ENCODE results near the gene SH3RF3. TPM values are rescaled to one million over a fixed set of nuclear protein-coding genes. Genes with fewer than 3 reads are reported as not detected.

Gene SH3RF3
- total RNA-seq, 1 experiment from 2014 or later: 4.3 TPM

DNA sequence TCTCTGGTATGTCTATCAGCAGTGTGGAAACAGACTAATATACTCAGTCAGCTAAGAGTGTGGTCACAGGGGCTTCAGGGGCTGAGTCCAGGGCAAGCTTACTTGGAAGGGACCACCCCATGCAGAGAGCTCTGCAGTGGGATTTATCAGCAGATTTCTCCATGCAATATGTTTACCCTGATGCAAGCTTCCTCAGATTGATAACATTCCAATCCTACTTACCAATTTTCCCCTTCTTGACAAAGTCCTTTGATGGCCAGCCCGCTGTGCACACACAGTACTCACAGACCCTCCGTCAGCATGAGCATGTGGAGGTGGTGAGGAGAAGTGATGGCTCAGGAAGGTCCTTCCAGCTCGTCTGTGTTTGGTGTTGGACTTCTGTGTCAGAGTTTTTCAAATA is 51.8 kb downstream of the SH3RF3 start:
- no peak for DNase-seq (ENCODE audit: low read depth)

DNA sequence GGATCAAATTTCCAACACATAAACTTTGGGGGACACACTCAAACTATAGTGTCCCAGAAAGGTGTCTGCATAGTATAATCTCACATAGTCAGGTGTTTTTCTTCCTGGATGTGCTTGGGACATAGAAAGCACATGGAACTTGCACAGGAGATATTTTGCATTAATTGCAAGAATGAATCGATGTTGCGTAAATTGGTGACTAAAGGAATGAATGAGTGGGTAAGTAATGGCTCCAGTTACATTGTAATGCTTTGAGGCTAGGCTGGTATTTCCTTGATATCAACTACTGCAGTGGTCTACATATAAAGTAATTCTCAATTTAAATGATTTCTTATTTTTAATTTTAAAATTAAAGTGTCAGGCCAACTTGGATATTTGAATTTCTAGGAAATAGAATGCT is 53.4 kb downstream of the SH3RF3 start:
- no peak for DNase-seq (ENCODE audit: low read depth)

DNA sequence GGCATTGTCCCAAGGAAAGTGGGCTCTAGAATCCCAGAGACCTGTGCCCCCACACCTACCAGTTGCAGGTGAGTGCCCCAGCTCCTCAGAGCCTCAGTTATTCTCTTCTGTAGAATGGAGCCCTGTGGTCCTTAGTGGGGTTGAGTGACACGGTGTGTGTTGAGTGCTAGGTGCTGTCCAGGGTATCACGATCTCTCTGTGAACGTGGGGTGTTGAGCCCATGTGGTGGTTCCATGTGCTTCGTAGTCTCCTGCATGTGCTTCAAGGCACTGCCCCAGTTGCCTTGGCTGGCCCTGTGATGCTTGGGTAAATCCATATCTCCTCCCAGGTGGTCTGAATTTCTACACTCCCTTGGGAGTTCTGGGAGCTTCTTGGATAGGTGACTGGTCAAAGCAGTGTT is 54.9 kb downstream of the SH3RF3 start:
- DNase-seq (ENCODE audit: low read depth): no peak

DNA sequence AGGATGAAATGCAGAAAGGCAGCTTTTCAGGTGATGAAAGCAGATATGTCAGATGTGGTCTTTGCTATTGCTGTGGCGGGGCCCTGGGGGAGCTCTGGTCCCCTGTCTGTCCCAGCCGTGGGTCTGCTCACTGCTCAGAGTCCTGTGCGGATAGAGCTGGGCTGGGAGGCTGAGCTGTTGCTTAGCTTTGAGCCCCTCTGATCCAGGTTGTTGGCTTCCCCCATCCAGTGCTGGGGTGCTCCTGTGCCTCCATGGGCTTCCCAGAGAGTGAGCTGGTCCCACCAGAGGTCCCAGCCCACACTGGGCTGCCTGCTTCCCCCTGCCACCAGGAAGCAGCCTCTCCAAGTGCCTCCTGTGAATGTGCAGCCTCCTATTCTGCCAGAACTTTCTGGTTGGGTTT is 55.4 kb downstream of the SH3RF3 start:
- no peak for DNase-seq (ENCODE audit: low read depth)

DNA sequence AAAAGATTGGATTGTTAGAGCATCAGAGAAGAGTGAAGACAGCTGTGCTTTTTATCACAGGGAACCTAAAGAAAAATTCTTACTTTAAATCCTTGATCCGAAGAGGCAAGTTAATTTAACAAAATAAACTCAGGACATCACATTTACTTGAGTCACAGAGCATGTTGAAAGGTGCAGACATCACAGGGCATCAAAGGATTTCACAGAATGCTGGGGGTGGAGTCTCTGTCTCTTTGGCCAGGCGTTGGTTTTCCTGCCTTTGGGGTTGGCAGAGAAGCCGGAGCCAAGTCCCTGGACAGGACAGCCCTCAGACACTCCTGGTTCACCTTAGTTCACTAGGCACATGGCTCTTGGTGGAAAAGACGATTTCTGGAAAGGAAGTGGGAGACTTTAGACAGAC is 56.3 kb downstream of the SH3RF3 start:
- DNase-seq (ENCODE audit: low read depth): peak; percentile 61

DNA sequence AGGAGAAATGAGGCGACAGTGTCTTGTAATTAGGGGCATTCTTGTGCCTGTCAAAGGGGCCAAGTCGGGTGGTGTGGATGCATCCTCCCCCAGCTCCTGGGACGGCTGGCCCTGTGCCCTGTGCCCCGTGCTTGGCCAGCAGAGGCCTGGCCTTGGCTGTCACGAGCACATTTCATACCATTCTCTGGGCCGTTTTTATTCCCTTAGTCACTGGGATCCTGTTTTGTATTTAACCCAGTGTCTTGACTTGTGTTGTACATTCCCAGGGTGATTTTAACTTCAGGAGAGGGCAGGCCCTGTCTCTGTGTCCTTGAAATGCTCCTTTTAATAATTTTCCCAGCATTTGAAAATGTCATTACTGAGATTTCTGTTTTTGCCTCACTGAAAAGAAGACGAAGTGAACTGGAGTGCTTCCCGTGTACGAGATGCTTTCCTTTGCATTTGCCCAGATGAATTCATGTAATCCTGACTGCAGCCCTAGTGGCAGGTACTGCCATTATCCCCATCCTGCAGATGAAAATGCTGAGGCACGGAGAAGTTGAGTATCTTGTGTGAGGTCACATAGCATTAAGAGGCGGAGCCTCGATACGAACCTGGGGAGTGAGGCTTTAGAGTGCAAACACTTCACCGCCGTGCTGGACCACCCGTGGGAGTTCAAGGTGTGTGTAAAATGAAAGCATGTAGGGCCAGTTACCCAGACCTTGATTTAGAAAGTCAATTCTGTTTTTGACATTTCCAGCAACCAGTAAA is 57.0 kb downstream of the SH3RF3 start:
- DNase-seq (ENCODE audit: low read depth): peak; percentile 68

DNA sequence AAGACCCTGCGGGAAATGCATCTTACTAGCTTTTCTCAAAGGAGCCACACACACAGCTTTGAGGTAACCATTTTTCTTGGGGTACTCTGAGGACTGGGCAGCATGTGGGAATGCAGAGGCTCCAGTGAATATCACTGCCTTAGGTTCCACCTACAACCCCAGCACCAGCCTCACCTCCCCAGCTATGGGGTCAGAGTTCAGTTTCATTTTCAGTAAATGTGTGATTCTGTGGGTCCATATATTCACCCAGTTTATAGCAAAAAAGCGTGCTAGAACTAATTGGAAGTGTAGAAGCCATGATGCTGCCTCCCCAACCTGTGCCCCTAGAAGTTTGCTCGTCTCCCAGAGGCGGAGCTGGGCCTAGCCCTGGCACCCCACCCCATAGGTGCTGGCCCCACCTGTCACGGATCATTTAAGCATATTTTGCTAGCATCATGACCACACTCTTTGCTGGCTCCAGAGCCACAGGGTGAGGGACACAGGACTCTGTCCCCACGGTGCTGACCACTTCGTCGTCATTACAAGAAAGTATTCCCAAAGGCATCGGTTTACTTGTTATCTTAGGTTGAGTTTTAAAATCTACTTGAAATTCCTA is 57.7 kb downstream of the SH3RF3 start:
- DNase-seq (ENCODE audit: low read depth): no peak

DNA sequence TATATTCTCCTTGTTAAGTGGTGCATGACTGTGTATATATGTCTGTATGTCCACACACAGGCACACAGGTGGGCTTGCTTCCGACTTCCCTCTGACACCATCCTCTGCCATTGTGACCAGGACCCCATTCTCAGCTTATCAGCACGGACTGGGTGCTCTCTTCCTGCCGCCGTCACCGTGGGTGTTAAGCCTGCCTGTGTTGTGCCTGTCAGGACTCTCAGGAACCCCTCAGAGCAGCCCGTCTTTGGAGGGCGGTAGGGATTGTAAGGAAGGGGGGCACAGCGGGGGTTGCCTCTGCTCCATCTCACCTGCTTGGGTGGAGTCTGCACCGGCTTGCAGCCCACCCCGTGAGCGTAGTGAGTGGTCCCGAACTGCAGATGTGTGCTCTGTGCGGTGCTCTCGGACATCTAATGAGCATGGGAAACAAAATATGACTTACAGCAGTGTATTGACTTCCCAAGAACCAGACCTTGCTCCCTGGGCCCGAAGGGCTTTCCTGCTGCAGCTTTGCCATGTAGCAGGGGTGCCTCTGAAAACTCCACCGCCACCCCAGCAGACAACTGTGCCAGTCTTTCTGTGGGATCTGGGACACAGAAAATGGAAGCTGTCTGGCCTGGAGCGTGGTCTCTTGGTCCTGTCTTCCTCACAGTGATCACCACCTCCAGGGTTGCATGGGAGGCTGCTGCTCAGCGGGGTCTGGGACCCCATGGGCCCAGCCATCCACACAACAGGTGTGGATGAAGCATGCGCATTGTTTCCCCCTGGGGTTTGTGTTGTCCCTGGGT is 58.9 kb downstream of the SH3RF3 start:
- DNase-seq (ENCODE audit: low read depth): no peak

DNA sequence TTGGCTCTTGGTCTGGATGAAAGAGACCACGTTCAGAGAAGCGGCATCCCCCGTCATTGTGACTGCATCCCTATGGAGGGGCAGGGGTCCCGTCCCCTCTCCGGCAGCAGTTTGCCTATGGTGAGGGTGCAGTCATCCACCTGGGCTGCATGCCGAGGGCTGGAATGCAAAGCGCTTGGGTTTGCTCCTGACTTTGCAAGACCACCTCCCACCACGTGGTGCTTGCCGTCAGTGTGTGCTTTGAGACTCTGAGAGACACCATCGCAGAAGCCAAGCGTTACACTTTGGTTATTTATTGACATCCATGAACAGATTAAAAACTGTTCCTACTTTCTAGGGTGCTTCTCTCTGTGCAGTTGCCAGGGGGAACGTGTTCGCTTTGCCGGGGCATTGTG is 59.5 kb downstream of the SH3RF3 start:
- DNase-seq (ENCODE audit: low read depth): no peak

DNA sequence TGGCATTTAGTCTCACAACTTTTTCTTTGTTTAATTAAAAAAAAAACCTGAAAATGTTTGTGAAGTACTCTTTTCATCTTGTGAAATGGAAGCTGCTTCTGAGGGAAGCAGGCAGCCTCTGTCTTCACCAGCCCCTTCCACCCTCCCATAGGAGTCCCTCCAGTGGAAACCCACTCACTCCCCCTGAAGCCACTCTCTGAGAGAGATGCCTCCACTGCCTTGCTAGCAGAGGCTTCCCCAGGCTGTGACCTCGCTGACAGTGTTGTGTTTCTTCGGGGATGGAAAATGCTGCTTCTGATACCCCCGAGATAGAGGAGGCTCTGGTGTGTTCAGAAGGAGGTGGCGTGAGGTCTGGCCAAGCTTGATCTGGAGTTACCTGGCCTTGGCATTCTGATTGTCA is 59.9 kb downstream of the SH3RF3 start:
- no peak for DNase-seq (ENCODE audit: low read depth)

DNA sequence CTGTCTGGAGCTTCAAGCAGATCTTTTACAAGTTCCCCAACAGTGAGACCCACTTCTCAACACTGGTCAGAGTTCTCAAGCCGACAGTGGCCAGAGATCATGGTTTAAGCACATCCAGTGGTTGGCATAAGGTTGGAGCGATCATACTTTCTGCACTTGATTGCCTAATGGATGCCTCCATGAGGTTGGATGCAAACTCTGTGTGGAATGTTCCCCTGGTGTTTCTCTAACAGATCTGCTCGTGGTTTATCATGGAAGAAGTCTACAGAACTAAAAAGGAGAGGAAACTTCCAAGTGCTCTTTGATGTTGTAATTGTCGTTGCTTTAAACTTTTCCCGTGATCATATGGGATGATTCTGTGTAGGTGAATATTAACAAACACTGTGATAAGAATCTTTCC is 60.7 kb downstream of the SH3RF3 start:
- DNase-seq (ENCODE audit: low read depth): no peak

DNA sequence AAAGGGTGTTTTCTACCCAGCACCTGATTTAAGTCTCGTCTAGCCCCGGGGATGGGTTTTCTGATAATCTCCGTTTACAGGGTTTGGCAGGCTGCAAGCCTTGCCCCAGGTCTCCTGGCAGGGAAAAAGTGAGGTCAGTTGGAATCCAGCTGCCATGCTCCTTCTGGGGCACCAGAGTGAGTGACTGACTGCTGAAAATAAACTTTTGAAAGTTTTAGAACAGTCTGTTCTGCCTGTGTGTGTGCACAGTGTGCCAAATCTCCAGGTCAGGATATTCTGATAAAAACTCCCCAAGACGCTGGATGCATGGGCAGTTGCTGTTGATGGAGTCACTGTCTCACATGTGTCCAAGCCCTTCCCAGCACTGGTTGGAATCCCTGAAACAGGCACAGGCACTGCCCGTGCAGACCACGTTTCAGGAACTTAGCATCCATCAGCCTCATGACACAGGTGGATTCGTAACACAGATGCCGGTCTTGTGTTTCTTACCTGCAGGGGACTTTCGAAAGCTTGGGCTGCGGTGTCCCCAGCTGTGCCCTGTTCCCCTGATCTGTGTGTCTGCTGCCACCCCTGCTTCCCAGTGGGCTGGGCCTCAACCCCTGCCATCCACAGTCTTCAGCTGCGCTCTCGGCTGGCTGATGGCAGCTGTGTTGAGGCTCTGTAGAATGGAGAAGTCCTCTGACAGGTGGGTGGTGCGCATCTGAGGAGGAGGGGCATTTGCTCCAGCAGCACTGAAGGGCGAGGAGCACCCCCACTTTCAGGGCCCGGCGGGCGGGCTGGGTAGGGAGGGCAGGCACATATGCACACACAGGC is 65.0 kb downstream of the SH3RF3 start:
- no peak for DNase-seq (ENCODE audit: low read depth)

DNA sequence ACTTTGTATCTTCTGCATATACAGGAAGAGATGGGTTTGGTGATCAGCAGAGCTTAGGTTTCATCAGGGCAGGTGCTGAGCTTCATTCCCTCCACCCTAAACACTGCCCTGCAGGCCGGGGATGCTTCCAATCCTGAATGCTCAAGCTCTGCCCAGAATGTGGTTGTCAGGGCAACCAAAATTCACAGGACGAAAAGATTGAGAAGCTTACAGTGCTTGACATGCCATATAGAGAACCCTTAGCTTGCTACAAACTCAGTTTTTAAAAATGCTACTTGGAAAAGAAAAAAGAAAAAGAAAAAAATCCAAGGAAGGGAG is 65.6 kb downstream of the SH3RF3 start:
- DNase-seq (ENCODE audit: low read depth): no peak

DNA sequence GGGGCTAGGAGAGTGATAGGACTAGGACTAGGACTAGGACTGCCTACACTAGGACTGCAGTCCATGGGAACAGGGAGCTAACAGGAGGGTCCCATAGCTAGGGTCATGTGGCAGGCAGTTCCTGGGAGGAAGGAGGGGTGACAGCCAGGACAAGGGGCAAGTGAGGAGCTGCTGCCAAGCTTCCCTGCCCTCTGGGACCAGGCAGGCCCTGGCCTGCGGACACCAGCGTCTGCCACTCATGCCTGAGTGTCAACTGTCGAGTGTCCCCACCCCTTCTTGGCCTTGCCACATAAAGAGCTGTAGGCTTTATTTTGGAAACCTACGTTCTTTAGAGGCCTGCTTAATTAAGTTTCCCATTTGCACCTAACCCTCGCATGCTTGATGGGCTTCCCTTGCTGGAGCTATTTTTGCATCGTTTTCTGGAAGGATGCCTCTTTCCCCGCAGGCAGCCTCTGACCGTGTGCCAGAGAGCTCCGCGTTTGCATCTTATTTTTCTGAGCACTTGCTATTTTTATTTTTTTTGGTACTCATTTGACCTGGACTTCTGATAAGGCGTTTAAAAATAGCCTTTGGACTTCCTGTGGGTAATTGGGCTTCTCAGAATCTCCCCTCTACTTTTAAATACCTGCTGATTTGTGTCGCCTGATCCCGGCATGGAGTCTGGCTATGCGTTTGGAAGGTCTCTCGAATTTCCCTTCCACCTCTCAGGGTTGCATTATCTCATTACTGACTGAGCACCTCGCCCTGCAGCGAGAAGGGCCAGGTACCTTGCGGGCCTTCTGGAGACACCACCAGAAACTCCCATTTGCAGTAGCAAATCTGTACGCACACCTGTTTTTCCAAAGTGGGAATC is 66.4 kb downstream of the SH3RF3 start:
- peak; percentile 37 for DNase-seq (ENCODE audit: low read depth)

DNA sequence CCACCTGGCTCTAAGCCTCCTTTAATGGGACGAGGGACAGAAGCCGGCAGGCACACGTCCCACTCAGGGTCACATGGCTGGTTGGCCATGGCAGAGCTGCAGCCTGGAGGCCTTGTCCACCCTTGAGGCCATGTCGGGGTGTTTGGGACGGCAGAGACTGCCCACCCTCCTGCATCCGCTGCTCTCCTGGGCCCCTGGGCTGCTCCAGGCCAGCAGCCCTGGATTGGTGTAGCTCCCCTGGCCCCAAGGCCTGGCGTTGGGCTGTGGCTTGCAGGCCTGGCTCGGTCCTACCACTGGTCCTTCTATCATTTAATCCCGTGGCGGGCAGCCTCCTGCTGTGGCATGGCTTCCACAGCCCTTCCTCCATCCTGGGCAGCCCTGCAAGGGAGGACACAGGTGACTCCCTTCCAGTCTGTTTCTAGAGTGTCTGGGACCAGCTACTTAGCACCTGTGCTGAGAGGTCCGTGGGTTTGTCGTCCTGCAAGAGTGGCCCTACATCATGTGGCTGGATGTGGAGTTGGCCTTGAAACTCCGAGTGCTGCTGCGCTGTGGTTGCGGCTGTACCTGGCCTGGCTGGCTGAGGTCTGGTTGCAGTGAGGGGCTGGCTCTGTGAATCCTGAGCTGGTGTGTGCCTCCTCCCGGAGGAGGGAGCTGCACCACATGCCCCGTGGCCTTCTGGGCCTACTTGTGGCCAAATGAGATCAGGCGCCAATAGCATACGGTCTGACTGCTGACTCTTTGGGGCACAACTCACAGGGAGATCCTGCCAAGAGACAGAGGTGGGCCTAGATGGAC is 67.3 kb downstream of the SH3RF3 start:
- DNase-seq (ENCODE audit: low read depth): no peak

DNA sequence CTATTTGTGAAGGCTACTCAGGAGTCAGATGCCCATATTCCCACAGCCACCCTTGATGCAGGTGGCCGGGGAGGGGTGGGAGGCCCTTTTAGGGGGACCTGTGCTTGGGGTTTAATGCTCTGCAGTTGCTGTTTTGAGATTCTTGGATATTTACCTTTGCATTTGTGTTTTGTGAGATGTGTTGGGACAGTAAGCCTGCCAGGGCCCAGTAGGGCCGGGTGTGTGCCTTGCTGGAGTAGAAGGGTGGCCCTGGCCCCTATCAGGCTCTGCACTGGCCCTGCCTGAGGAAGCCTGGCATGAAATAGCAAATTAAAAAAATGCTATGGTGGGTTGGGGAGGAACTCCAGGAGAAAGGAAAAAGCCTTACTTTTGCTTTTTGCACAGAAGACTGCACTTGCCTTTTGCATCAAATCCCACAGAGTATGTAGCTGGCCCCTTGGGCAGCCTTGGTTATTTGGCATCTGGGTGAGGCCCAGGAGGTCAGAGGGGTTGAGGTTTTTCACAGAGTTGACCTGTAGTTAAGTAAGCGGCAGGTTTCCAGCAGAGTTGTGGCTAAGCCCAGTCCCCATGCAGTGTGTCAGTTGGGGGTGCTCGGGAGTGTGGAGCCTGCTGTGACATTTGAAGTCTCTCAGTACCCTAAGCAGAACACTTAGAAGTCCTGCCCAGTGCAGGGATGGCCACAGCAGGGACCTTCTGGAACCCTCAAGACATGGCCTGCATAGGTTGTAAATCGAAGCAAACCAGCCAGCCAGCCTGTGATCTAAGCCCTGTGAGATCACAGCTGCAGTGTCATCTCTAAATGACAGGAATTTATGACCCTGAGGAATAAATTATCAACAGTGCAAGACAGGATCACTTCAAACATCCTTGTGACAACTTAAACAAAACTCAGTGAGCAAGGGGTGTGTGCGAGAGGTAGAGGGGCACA is 68.8 kb downstream of the SH3RF3 start:
- DNase-seq (ENCODE audit: low read depth): no peak

DNA sequence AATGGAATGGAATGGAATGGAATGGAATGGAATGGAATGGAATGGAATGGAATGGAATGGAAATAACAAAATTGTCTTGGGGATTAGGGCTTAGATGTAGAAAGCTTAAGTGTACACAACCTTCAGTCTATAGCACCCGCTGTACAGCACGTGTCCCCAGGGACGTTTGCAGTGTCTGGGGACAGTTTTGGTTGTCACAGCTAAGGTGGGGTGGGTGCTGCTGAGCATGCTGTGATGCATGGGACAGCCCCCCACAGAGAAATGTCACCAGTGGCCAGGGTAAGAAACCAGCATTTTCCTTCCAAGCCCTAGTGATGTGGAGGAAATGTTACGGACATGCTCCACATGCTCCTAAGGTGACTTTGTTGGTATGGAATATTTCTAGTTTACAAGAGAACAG is 70.8 kb downstream of the SH3RF3 start:
- no peak for DNase-seq (ENCODE audit: low read depth)

DNA sequence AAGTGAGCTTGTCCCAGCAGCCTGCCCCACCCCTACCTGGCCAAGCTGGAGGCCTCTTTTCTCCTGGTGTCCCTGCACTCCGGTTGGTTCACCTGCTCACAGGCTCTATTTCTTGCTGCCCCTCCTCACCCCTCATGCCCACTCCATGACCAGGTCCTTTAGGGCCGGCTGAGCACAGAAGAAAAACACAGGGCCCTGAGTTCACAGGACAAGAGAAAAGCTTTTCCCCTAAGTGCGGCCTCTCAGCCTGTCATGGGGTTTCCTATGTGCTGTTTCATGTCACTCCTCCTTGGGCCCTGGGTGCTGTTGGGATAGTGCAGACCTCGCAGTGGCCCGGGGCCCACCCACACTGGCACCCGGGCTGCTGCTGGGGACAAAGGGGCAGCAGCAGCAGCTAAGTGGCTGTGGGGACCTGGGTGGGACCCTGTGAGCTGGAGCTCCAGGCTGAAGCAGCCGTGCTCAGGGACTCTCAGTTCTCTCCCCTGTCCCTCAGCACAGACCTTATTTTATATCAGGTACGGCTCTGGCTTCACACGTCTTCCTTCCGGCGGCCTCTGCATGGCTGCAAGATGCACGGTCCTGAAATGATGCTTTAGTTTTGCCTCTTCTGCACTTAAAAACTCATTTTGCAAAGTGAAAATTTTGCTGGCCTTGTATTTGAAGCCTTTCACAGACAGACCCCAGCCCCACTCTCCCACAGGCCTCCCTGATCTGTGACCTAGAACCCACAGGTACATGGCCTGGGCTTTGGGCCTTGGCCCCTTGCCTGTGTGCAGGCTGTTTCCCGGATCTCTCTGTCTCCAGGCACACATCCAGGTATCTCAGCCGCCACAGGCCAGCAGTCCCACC is 71.8 kb downstream of the SH3RF3 start:
- no peak for DNase-seq (ENCODE audit: low read depth)
